ACC112 (cell line): Measurements from ENCODE around the gene GNB5.
"Not testable (repeated sequence)": the region's sequence is repeated elsewhere in the genome, so short reads cannot be mapped to it uniquely, and the experiment has no call there.

Experiments
- H2AFZ ChIP-seq: fragments of 200-600 bp; sonication (generic); one replicate; pipeline ENCODE4 v1.6.0; 2017; ENCODE audit warnings: antibody characterized with exemption, low read length; ENCODE audit not compliant: unreplicated experiment
- H3K27ac ChIP-seq: fragments of 200-600 bp; sonication (generic); 2 replicates; pipeline ENCODE4 v1.5.1; 2014; ENCODE audit warnings: low read depth, mild to moderate bottlenecking, antibody characterized with exemption, low read length, moderate library complexity
- H3K27me3 ChIP-seq: fragments of 200-600 bp; sonication (generic); 2 replicates; pipeline ENCODE4 v1.6.1; 2014; ENCODE audit warnings: mild to moderate bottlenecking, antibody characterized with exemption, low read length, moderate library complexity, mixed read lengths; ENCODE audit not compliant: insufficient read depth
- H3K36me3 ChIP-seq: fragments of 200-600 bp; sonication (generic); 2 replicates; pipeline ENCODE4 v1.6.1; 2016; ENCODE audit warnings: mild to moderate bottlenecking, antibody characterized with exemption, low read length, moderate library complexity, mixed read lengths; ENCODE audit not compliant: insufficient read depth
- H3K4me1 ChIP-seq: fragments of 200-600 bp; sonication (generic); one replicate; pipeline ENCODE4 v1.6.1; 2016; ENCODE audit warnings: low read length, mixed read lengths; ENCODE audit not compliant: insufficient read depth, unreplicated experiment, control insufficient read depth
- H3K4me3 ChIP-seq: fragments of 200-600 bp; sonication (generic); 2 replicates; pipeline ENCODE4 v1.5.1; 2014; ENCODE audit warnings: mild to moderate bottlenecking, low read depth, low read length
- H3K79me2 ChIP-seq: fragments of 200-600 bp; sonication (generic); one replicate; pipeline ENCODE4 v1.6.0; 2016; ENCODE audit warnings: low read length; ENCODE audit not compliant: control insufficient read depth, unreplicated experiment, insufficient read depth

GNB5 gene

GRCh38 chr15:52165494-52166131, 25.6 kb downstream of the GNB5 start:
- not testable (repeated sequence) for H3K4me1 ChIP-seq, H3K36me3 ChIP-seq, H3K79me2 ChIP-seq, H3K27ac ChIP-seq, H2AFZ ChIP-seq, H3K27me3 ChIP-seq, H3K4me3 ChIP-seq

- H3K27ac ChIP-seq = no peak overlapping the region
- no peak overlapping the region for H3K4me3 ChIP-seq
- no peaks in the 10 kb centered on the region for H3K4me1 ChIP-seq
- no peak overlapping the region for H2AFZ ChIP-seq
- no peaks in the 10 kb centered on the region for H3K27me3 ChIP-seq
- peaks cover 6% of the 10 kb centered on the region for H3K79me2 ChIP-seq
- 0 out of 2 replicates have a peak, but pooled peaks cover 6% of the 10 kb centered on the region for H3K36me3 ChIP-seq
Observed at GRCh38 chr15:52164631-52165265, 26.4 kb downstream of the GNB5 start.

- Histone ChIP-seq H3K36me3 (peaks cover 6% of the 10 kb centered on the region; the same call in 1 of the 2 replicates), H3K27ac (no peak overlapping the region), H3K79me2 (peaks cover 6% of the 10 kb centered on the region), H3K27me3 (no peaks in the 10 kb centered on the region), H2AFZ (no peak overlapping the region), H3K4me3 (no peak overlapping the region), H3K4me1 (no peaks in the 10 kb centered on the region)
Observed at GRCh38 chr15:52163321-52164190, 27.6 kb downstream of the GNB5 start.

GRCh38 chr15:52162876-52163275, 28.3 kb downstream of the GNB5 start:
- Histone ChIP-seq H3K36me3 (peaks cover 6% of the 10 kb centered on the region; the same call in 1 of the 2 replicates), H3K27me3 (no peaks in the 10 kb centered on the region), H3K4me1 (no peaks in the 10 kb centered on the region), H2AFZ (no peak overlapping the region), H3K4me3 (no peak overlapping the region), H3K79me2 (peaks cover 6% of the 10 kb centered on the region), H3K27ac (no peak overlapping the region)

- H3K79me2 ChIP-seq = peaks cover 6% of the 10 kb centered on the region
- no peak overlapping the region for H3K4me3 ChIP-seq
- H3K27me3 ChIP-seq = no peaks in the 10 kb centered on the region
- H2AFZ ChIP-seq = no peak overlapping the region
- no peaks in the 10 kb centered on the region for H3K4me1 ChIP-seq
- no peak overlapping the region for H3K27ac ChIP-seq
- H3K36me3 ChIP-seq = peaks cover 6% of the 10 kb centered on the region; the same call in 1 of the 2 replicates
Observed at GRCh38 chr15:52162260-52162659, 28.9 kb downstream of the GNB5 start.

- no peak overlapping the region for H3K27ac ChIP-seq
- peaks cover 3% of the 10 kb centered on the region for H3K79me2 ChIP-seq
- H3K36me3 ChIP-seq = peaks cover 6% of the 10 kb centered on the region; the same call in 1 of the 2 replicates
- H3K4me1 ChIP-seq = no peaks in the 10 kb centered on the region
- H3K4me3 ChIP-seq = no peak overlapping the region
- no peaks in the 10 kb centered on the region for H3K27me3 ChIP-seq
- H2AFZ ChIP-seq = no peak overlapping the region
Observed at GRCh38 chr15:52161406-52161966, 29.7 kb downstream of the GNB5 start.

GRCh38 chr15:52159645-52160044, 31.5 kb downstream of the GNB5 start:
- Histone ChIP-seq H3K27me3 (no peaks in the 10 kb centered on the region), H3K4me1 (no peaks in the 10 kb centered on the region), H3K36me3 (peaks cover 6% of the 10 kb centered on the region; the same call in 1 of the 2 replicates), H3K4me3 (no peak overlapping the region), H3K79me2 (peaks cover 3% of the 10 kb centered on the region), H2AFZ (no peak overlapping the region), H3K27ac (no peak overlapping the region)

- Histone ChIP-seq H3K27ac (no peak overlapping the region), H3K4me1 (no peaks in the 10 kb centered on the region), H3K79me2 (peaks cover 3% of the 10 kb centered on the region), H2AFZ (no peak overlapping the region), H3K4me3 (no peak overlapping the region), H3K36me3 (peaks cover 6% of the 10 kb centered on the region; the same call in 1 of the 2 replicates), H3K27me3 (no peaks in the 10 kb centered on the region)
Observed at GRCh38 chr15:52158084-52158765, 33.0 kb downstream of the GNB5 start.

- H3K4me1 ChIP-seq = no peaks in the 10 kb centered on the region
- no peaks in the 10 kb centered on the region; the same call in 1 of the 2 replicates for H3K36me3 ChIP-seq
- no peak overlapping the region for H2AFZ ChIP-seq
- no peak overlapping the region for H3K27ac ChIP-seq
- H3K4me3 ChIP-seq = no peak overlapping the region
- H3K27me3 ChIP-seq = no peaks in the 10 kb centered on the region
- peaks cover 3% of the 10 kb centered on the region for H3K79me2 ChIP-seq
Observed at GRCh38 chr15:52155878-52156277, 35.3 kb downstream of the GNB5 start.
